Measurements from ENCODE around the gene AMY1C.
"Not testable (repeated sequence)": the region's sequence is repeated elsewhere in the genome, so short reads cannot be mapped to it uniquely, and the experiment has no call there.

The AMY1C gene

DNA sequence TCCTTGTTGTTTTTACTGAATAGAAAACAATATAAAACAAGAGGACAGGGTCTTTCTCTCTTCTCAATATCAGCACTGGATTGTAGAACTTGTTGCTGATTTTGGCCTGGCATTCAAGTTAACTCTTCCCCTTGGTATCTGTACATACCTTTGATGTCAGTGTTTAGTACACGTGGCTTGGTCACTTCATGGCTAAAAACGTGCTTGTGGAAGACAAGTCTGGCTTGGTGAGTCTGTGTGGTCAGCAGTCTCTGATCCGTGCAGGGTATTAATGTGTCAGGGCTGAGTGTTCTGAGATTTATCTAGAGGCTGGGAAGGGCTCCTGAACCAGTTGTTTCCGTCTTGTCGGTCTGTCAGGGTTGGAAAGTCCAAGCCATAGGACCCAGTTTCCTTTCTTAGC is at the start of gene AMY1C:
Gene AMY1C, plus strand, starts transcription at position 301 of the 400 bp plus-strand sequence. CDS start 572 bp downstream, outside the sequence.
- DNase-seq: not testable (repeated sequence)

DNA sequence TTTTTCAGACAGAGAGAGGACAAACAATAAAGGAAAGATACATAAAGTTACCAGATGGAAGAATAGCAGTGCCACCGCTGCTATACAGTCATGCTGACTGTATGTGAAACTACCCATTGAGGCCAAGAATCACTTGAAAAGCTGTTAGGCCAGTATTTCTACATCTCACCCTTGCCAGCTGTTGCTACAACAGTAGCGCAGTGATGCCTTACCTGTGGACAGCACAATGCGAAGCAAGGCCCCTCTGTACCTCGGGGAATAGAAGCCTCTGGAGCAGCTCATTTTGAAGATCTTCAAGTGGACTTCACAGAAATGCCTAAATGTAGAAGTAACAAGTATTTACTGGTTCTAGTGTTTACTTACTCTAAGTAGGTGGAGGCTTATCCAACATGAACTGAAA is 49.0 kb upstream of the AMY1C start:
- DNase-seq: not testable (repeated sequence)

DNA sequence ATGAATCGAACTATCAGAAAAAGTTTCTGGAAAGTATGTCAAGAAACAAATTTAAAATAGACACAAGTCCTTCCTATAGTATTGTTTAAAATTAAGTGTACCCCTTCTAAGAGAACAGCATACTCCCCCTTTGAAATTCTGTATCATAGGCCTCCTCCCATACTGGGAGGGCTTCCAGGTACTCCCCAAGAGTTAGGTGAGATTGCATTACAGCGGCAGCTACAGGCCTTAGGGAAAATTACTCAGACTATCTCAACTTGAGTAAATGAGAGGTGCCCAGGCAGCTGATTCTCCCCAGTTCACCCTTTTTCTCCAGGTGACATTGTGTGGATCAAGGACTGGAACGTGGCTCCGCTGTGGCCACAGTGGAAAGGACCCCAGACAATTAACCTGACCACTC is 48.4 kb upstream of the AMY1C start:
- not testable (repeated sequence) for DNase-seq

DNA sequence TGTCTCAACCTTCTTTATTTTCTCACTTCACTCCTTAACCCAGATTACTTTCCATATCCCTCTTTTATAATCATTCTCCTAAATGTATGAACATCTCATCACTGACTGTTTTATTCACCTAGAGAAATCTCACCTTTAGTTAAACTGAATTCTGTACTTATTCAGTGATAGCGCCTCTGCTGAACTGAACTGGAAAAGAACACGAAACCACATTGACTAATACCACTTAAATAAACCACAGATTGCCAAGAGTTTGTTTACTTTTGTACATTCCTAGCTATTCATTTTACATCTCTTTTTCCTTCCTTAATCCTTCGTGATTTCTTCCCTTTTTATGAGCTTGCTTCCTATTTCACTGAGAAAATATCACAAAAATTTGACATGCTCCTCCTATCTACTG is 42.0 kb upstream of the AMY1C start:
- DNase-seq: not testable (repeated sequence)

DNA sequence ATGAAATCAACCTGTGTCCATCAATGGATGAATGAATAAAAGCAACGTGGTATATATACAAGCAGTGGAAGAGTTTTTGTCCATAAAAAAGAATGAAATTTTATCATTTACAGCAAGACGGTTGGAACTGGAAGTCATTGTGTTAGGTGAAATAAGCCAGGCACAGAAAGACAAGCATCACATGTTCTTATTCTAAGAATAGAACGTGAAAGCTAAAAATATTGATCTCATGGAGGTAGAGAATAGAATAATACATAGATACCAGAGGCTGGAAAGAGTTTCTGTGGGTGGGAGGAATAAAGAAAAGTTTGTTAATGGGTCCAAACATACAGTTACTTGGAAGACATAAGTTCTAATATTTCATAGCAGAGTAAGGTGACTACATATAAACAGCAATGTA is 39.3 kb upstream of the AMY1C start:
- DNase-seq: not testable (repeated sequence)

DNA sequence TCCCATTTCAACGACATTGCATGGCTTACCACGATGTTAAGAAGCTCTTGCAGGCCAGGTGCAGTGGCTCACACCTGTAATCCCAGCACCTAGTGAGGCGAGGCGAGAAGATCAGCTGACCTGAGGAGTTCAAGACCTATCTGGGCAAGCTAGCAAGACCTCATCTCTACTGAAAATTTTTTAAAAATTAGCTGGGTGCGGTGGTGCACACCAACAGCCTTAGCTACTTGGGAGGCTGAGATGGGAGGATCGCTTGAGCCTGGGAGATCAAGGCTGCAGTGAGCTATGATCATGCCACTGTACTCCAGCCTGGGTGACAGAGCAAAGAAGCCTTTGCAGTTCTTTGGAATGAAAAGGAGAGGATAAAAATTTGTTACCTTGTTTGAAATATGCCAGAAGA is 32.3 kb upstream of the AMY1C start:
- not testable (repeated sequence) for DNase-seq

DNA sequence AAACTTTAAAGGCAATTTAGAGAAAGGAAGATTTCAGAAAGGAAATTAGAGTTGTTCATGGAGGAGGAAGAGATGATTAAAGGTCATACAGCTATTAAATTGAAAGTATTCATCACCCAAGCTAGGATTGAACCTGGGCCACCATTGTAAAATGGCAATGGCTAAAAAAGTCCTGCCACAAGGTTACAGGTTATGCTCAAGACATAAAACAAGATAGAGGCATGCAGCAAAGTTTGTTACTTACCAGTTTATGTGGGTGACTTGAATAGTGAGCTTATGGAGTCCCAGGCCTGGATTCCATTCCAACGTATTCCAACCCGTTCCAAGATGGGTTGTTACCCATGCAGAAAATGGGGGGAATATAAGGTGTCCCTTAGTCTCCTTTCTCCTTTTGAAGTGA is 28.2 kb upstream of the AMY1C start:
- DNase-seq: not testable (repeated sequence)

DNA sequence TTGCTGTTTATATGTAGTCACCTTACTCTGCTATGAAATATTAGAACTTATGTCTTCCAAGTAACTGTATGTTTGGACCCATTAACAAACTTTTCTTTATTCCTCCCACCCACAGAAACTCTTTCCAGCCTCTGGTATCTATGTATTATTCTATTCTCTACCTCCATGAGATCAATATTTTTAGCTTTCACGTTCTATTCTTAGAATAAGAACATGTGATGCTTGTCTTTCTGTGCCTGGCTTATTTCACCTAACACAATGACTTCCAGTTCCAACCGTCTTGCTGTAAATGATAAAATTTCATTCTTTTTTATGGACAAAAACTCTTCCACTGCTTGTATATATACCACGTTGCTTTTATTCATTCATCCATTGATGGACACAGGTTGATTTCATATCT is 14.4 kb upstream of the AMY1C start:
- not testable (repeated sequence) for DNase-seq

DNA sequence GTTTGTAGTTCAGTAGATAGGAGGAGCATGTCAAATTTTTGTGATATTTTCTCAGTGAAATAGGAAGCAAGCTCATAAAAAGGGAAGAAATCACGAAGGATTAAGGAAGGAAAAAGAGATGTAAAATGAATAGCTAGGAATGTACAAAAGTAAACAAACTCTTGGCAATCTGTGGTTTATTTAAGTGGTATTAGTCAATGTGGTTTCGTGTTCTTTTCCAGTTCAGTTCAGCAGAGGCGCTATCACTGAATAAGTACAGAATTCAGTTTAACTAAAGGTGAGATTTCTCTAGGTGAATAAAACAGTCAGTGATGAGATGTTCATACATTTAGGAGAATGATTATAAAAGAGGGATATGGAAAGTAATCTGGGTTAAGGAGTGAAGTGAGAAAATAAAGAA is 11.7 kb upstream of the AMY1C start:
- not testable (repeated sequence) for DNase-seq

DNA sequence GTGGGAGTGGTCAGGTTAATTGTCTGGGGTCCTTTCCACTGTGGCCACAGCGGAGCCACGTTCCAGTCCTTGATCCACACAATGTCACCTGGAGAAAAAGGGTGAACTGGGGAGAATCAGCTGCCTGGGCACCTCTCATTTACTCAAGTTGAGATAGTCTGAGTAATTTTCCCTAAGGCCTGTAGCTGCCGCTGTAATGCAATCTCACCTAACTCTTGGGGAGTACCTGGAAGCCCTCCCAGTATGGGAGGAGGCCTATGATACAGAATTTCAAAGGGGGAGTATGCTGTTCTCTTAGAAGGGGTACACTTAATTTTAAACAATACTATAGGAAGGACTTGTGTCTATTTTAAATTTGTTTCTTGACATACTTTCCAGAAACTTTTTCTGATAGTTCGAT is 5.2 kb upstream of the AMY1C start:
- not testable (repeated sequence) for DNase-seq

DNA sequence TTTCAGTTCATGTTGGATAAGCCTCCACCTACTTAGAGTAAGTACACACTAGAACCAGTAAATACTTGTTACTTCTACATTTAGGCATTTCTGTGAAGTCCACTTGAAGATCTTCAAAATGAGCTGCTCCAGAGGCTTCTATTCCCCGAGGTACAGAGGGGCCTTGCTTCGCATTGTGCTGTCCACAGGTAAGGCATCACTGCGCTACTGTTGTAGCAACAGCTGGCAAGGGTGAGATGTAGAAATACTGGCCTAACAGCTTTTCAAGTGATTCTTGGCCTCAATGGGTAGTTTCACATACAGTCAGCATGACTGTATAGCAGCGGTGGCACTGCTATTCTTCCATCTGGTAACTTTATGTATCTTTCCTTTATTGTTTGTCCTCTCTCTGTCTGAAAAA is 4.7 kb upstream of the AMY1C start:
- DNase-seq: not testable (repeated sequence)

DNA sequence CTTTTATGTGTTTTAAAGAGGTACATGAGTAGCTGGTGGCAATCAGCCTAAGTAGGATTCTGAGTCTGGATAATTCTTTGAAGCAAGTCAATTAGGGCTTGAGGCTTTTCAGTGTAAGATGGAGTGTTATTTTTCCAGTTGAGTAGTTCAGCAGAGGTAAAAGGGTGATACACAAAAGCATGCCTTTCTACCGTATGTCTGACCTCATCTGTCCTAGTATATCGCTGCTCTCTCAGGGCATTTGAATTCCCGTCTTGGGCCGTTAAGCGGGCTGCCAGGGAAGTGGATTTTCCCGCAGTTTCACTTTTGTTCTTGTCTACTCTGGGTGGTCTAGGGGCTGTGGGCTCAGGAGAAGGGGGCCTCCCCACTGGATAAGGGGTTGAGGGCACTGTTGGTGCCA is 1.4 kb upstream of the AMY1C start:
- DNase-seq: not testable (repeated sequence)

DNA sequence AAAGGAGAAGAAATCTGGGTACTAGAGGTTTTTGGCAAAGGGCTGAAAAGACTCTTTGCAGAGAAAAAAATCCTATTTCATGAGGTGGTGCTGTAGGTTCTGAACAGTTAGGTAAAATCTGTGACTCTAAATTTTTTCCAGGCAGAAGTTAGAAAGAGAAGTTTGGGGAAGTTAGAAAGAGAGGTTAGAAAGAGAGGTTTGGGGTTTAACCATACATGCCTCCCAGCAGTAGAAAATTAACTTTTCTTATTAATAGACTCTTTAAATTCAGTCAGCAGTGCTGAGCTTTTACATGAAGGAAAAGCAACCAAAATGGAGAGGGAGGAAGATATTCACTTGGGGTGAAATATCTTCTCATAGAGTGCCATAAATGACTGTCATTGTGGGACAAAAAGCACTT is 12.2 kb downstream of the AMY1C start:
- DNase-seq: no peak

DNA sequence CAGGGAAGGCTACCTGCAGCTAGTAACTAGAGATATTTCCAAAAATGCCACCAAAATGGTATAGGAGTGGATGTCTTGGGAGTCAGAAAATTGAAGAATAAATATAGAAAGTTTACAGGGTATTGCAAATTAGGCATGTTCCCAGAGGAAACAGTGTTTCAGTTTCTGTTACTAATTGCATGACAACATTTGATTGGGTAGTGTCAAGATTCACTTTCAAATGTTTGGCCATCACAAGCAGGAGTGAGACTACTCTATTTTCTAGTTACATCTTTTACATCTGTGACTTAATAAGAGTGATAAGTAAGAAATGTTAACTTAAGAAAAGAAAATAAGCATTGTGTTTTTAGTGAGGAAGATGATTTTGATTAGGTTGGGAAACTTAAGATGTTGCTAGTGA is 30.2 kb downstream of the AMY1C start:
- no peak for DNase-seq

DNA sequence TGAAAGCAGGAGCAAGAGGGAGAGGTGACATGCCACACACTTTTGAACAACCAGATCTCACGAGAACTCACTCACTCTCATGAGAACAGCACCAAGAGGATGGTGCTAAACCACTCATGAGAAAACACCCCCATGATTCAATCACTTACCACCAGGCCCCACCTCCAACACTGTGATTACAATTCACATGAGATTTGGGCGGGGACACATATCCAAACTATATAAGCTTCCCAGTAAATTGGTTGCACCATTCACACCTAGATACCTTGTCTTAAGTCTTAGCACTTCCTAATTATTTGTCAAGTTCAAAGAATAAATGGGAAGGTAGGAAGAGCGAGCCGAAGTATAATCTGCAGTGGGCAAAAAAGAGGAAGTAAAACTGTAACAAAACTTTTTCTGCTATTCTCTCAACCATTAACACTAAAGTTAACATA is 34.3 kb downstream of the AMY1C start:
- no peak for DNase-seq

DNA sequence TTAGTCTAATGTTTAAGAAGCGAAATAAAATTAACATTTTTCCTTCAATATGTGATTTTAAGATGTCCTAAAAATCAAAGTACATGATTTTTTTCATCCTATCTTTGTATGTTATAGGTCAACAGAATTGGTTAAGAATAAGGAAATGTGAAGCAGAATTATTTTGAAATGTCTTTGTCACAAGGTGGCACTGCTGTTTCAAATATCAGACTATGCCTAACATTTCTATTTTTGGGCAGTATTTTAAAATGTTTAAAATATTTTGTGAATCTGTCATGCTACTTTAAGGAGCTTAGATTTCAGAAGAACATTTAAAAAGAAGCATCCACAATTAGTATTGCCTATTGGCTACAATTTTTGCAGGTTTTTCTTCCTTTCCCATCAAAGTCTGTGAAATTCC is 38.7 kb downstream of the AMY1C start:
- no peak for DNase-seq

DNA sequence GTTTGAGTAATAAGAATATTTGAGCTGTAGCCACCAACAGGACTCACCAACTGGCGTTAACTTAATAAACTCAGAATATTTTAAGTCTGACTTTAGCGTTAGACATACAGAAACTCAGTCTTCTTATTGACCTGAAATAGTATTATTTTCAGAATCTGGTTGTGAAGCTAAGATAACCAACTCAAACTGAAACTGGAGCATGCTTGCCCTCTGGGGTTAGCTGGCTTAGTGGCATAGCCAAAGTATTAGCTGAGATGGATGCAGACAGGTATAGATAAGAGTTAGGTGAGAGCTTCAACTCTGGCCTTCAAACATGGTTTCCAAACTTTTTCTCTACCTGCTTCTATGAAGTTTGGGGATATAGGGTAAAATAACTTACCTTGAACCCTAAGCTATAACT is 40.5 kb downstream of the AMY1C start:
- DNase-seq: no peak
